B cell (primary cell): ENCODE data around the gene SPTLC2.

ENCODE experiments used
- CTCF ChIP-seq: fragments of 200-600 bp; IDR thresholded peaks from one replicate; pipeline ENCODE4 v1.8.0; 2022; ENCODE audit warnings: antibody characterized with exemption, mild to moderate bottlenecking
- EZH2 ChIP-seq: IDR thresholded peaks from 2 replicates; pipeline ENCODE4 v1.6.1; 2012; ENCODE audit warnings: borderline replicate concordance, low read depth, mild to moderate bottlenecking, moderate library complexity, low read length; ENCODE audit not compliant: insufficient read depth, poor library complexity, severe bottlenecking

DNA sequence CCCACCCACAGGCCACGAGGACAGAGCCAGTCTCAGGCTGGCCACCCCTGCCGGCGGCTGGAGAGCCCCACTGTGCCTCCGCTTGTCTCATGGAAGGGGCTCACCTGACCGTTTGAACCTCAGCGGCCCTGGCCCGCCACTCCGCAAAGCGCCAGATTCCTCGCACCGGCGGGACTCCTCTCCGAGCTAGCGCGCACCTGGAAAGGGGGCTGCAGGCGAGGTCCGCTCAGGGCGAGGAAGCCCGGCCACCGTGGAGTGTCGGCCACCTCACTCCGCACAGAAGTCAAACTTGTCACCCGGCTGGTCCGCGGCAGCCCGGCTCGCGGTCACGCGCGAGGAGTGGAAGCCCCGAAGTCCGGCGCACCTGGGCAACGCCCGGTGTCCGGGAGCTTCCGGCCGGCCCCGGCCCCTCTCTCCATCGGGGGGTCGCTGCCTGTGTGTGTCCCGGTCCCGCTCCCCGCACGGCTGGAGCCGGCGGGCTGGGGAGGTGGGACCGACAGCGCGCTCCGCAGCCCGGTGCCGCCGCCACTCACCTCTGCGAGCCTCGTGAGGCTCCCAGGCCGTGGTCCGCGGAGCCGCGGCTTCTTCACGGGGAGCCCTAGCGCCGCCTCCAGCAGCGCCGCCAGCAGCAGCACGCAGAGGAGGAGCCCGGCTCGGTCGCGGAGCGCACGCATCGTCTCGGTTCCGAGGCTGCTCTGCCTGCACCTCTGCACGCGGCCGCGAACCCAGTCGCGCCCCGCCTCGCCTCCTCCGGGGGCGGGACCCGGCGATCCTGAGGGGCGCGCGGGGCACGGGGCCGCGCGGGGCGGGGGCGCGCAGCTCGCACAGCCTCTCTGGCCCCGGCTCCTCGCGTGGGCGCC is 118.1 kb downstream of the SPTLC2 start, which contains the start of gene ISM2:
- no peak for TF ChIP-seq CTCF
- TF ChIP-seq EZH2 = no peak
